ENCODE data around the gene TSHZ3. TPM values are rescaled to one million over a fixed set of nuclear protein-coding genes. Genes with fewer than 3 reads are reported as not detected.

Gene TSHZ3
- total RNA-seq, 1 donor from 2014 or later, result 17.0 TPM

GRCh38 chr19:31390711-31391110 is 41.5 kb upstream of the TSHZ3 start:
- no peaks in the 10 kb centered on the region for H3K9me3 Mint-ChIP-seq (ENCODE audit: low read depth)
- DNase-seq (ENCODE audit: low spot score), result no peak
- no peaks in the 10 kb centered on the region for H3K4me1 Mint-ChIP-seq (ENCODE audit: low read depth)
- H3K27me3 Mint-ChIP-seq (ENCODE audit: low read depth), result peaks cover 6% of the 10 kb centered on the region
- no peak overlapping the region for H3K27ac Mint-ChIP-seq (ENCODE audit: unreplicated experiment)
- TF ChIP-seq CTCF (IDR thresholded peaks at IDR 0.05), result no peak
- no peak overlapping the region for H3K4me3 Mint-ChIP-seq (ENCODE audit: unreplicated experiment)
- H3K36me3 Mint-ChIP-seq (ENCODE audit: low read depth), result no peaks in the 10 kb centered on the region

GRCh38 chr19:31389874-31390273 is 40.6 kb upstream of the TSHZ3 start:
- no peak overlapping the region for H3K27ac Mint-ChIP-seq (ENCODE audit: unreplicated experiment)
- no peak for TF ChIP-seq CTCF (IDR thresholded peaks at IDR 0.05)
- no peaks in the 10 kb centered on the region for H3K36me3 Mint-ChIP-seq (ENCODE audit: low read depth)
- H3K9me3 Mint-ChIP-seq (ENCODE audit: low read depth), result no peaks in the 10 kb centered on the region
- DNase-seq (ENCODE audit: low spot score), result no peak
- no peak overlapping the region for H3K4me3 Mint-ChIP-seq (ENCODE audit: unreplicated experiment)
- H3K27me3 Mint-ChIP-seq (ENCODE audit: low read depth), result peaks cover 4% of the 10 kb centered on the region
- no peaks in the 10 kb centered on the region for H3K4me1 Mint-ChIP-seq (ENCODE audit: low read depth)

- Mint-ChIP-seq H3K27ac (ENCODE audit: unreplicated experiment) (no peak overlapping the region), H3K36me3 (ENCODE audit: low read depth) (peaks cover 1% of the 10 kb centered on the region), H3K9me3 (ENCODE audit: low read depth) (no peaks in the 10 kb centered on the region), H3K4me1 (ENCODE audit: low read depth) (no peaks in the 10 kb centered on the region), H3K27me3 (ENCODE audit: low read depth) (peaks cover 1% of the 10 kb centered on the region), H3K4me3 (ENCODE audit: unreplicated experiment) (no peak overlapping the region)
- DNase-seq (ENCODE audit: low spot score), result no peak
- no peak for TF ChIP-seq CTCF (IDR thresholded peaks at IDR 0.05)
These were observed 38.6 kb upstream of the TSHZ3 start for GRCh38 chr19:31387717-31388301.

- Mint-ChIP-seq H3K27ac (ENCODE audit: unreplicated experiment) (no peak overlapping the region), H3K4me1 (ENCODE audit: low read depth) (no peaks in the 10 kb centered on the region), H3K36me3 (ENCODE audit: low read depth) (peaks cover 1% of the 10 kb centered on the region), H3K4me3 (ENCODE audit: unreplicated experiment) (no peak overlapping the region), H3K27me3 (ENCODE audit: low read depth) (no peaks in the 10 kb centered on the region), H3K9me3 (ENCODE audit: low read depth) (no peaks in the 10 kb centered on the region)
- TF ChIP-seq CTCF (IDR thresholded peaks at IDR 0.05), result no peak
- DNase-seq (ENCODE audit: low spot score), result no peak
These were observed 37.6 kb upstream of the TSHZ3 start for GRCh38 chr19:31386806-31387205.

- no peak overlapping the region for H3K4me3 Mint-ChIP-seq (ENCODE audit: unreplicated experiment)
- no peak for TF ChIP-seq CTCF (IDR thresholded peaks at IDR 0.05)
- DNase-seq (ENCODE audit: low spot score), result no peak
- no peaks in the 10 kb centered on the region for H3K9me3 Mint-ChIP-seq (ENCODE audit: low read depth)
- no peaks in the 10 kb centered on the region for H3K4me1 Mint-ChIP-seq (ENCODE audit: low read depth)
- no peak overlapping the region for H3K27ac Mint-ChIP-seq (ENCODE audit: unreplicated experiment)
- peaks cover 1% of the 10 kb centered on the region for H3K27me3 Mint-ChIP-seq (ENCODE audit: low read depth)
- H3K36me3 Mint-ChIP-seq (ENCODE audit: low read depth), result peaks cover 1% of the 10 kb centered on the region
These were observed 36.5 kb upstream of the TSHZ3 start for GRCh38 chr19:31385744-31386143.

Measured in chondrocyte (in vitro differentiated cells).